HEK293 (cell line): ENCODE data around the gene HELQ.

ENCODE experiments used
- CTCF ChIA-PET: fragments of 350-600 bp; formaldehyde crosslinking; extraction: SDS; loops from one replicate; lab custom pipeline; 2021; ENCODE audit warnings: antibody characterized with exemption; lab: Yijun Ruan, JAX
- POLR2A ChIA-PET: fragments of 300-600 bp; formaldehyde crosslinking; extraction: SDS; loops from one replicate; lab custom pipeline; 2020; ENCODE audit warnings: antibody characterized with exemption, inconsistent platforms; lab: Yijun Ruan, JAX
- H3K27ac ChIP-seq: fragments of 200-500 bp; sonication (Bioruptor generic); 2 replicates; pipeline ENCODE4 v1.5.1; 2014; ENCODE audit warnings: low read depth, low read length, control low read depth, inconsistent platforms; ENCODE audit errors: extremely low read depth
- H3K36me3 ChIP-seq, 2 experiments: fragments of 200-500 bp in 1 of 2; sonication (Bioruptor generic) in 1 of 2; 1 replicate in 1 of 2; 2 replicates in 1 of 2; pipeline ENCODE4 v1.5.1; 2014 to 2017; ENCODE audit warnings: inconsistent platforms in 2 of 2, low read length in 2 of 2; ENCODE audit not compliant: control insufficient read depth in 2 of 2, insufficient read depth in 1 of 2
- H3K4me1 ChIP-seq: fragments of 200-500 bp; sonication (Bioruptor generic); 2 replicates; pipeline ENCODE4 v1.5.1; 2014; ENCODE audit warnings: mild to moderate bottlenecking, low read length, inconsistent platforms; ENCODE audit not compliant: control insufficient read depth, insufficient read depth
- H3K4me3 ChIP-seq: 2 replicates; pipeline ENCODE4 v1.5.1; 2011; ENCODE audit warnings: low read depth, mild to moderate bottlenecking, control low read depth, low read length, moderate library complexity
- H3K9me3 ChIP-seq: fragments of 200-500 bp; sonication (Bioruptor generic); 2 replicates; pipeline ENCODE4 v1.5.1; 2014; ENCODE audit warnings: low read depth, low read length, inconsistent platforms; ENCODE audit not compliant: control insufficient read depth, insufficient read depth
- OVOL3 ChIP-seq: fragments of 450-650 bp; formaldehyde crosslinking; IDR thresholded peaks from 2 replicates; pipeline ENCODE4 v1.5.1; 2016; ENCODE audit warnings: missing biosample characterization, missing genetic modification characterization
- PATZ1 ChIP-seq: fragments of 450-650 bp; formaldehyde crosslinking; IDR thresholded peaks from 2 replicates; pipeline ENCODE4 v1.5.1; 2016; ENCODE audit warnings: missing biosample characterization, missing genetic modification characterization
- PRDM10 ChIP-seq: fragments of 450-650 bp; formaldehyde crosslinking; IDR thresholded peaks from 2 replicates; pipeline ENCODE4 v1.5.1; 2016; ENCODE audit warnings: missing biosample characterization, missing genetic modification characterization
- SP2 ChIP-seq: fragments of 450-650 bp; formaldehyde crosslinking; IDR thresholded peaks from 2 replicates; pipeline ENCODE4 v1.5.1; 2016; ENCODE audit warnings: missing biosample characterization, missing genetic modification characterization
- ZBTB21 ChIP-seq: fragments of 450-650 bp; formaldehyde crosslinking; IDR thresholded peaks from 2 replicates; pipeline ENCODE4 v1.5.1; 2017; ENCODE audit warnings: missing biosample characterization, missing genetic modification characterization
- ZBTB48 ChIP-seq: fragments of 450-650 bp; formaldehyde crosslinking; IDR thresholded peaks from 2 replicates; pipeline ENCODE4 v1.5.1; 2016; ENCODE audit warnings: missing biosample characterization, missing genetic modification characterization
- ZBTB7A ChIP-seq: fragments of 450-650 bp; formaldehyde crosslinking; IDR thresholded peaks from 2 replicates; pipeline ENCODE4 v1.5.1; 2016; ENCODE audit warnings: low read depth, missing biosample characterization, missing genetic modification characterization
- ZFP3 ChIP-seq: fragments of 450-650 bp; formaldehyde crosslinking; IDR thresholded peaks from 2 replicates; pipeline ENCODE4 v1.5.1; 2016; ENCODE audit warnings: low read depth, missing biosample characterization, missing genetic modification characterization
- ZNF132 ChIP-seq: fragments of 450-650 bp; formaldehyde crosslinking; IDR thresholded peaks from 2 replicates; pipeline ENCODE4 v1.5.1; 2017; ENCODE audit warnings: missing biosample characterization, missing genetic modification characterization, borderline replicate concordance
- ZNF148 ChIP-seq: fragments of 450-650 bp; formaldehyde crosslinking; IDR thresholded peaks from 2 replicates; pipeline ENCODE4 v1.5.0; 2017; ENCODE audit warnings: missing biosample characterization, missing genetic modification characterization, borderline replicate concordance
- ZNF174 ChIP-seq: fragments of 450-650 bp; formaldehyde crosslinking; IDR thresholded peaks from 2 replicates; pipeline ENCODE4 v1.5.0; 2017; ENCODE audit warnings: missing biosample characterization, mild to moderate bottlenecking, missing genetic modification characterization
- ZNF202 ChIP-seq: fragments of 450-650 bp; formaldehyde crosslinking; IDR thresholded peaks from 2 replicates; pipeline ENCODE4 v1.5.1; 2016; ENCODE audit warnings: missing biosample characterization, missing genetic modification characterization, borderline replicate concordance
- ZNF571 ChIP-seq: fragments of 450-650 bp; formaldehyde crosslinking; IDR thresholded peaks from 2 replicates; pipeline ENCODE4 v1.5.0; 2017; ENCODE audit warnings: missing biosample characterization, missing genetic modification characterization
- ZNF660 ChIP-seq: fragments of 450-650 bp; IDR thresholded peaks from 2 replicates; pipeline ENCODE4 v1.5.1; 2018; ENCODE audit warnings: missing biosample characterization, mild to moderate bottlenecking, missing genetic modification characterization
- ZNF704 ChIP-seq: fragments of 450-650 bp; formaldehyde crosslinking; IDR thresholded peaks from 2 replicates; pipeline ENCODE4 v1.5.1; 2016; ENCODE audit warnings: missing biosample characterization, missing genetic modification characterization
- ZNF830 ChIP-seq: fragments of 450-650 bp; IDR thresholded peaks from 2 replicates; pipeline ENCODE4 v1.5.0; 2018; ENCODE audit warnings: missing biosample characterization, missing genetic modification characterization, low read depth, mild to moderate bottlenecking, moderate library complexity
- ZSCAN5A ChIP-seq: fragments of 450-650 bp; formaldehyde crosslinking; IDR thresholded peaks from 2 replicates; pipeline ENCODE4 v1.5.1; 2016; ENCODE audit warnings: missing biosample characterization, missing genetic modification characterization

HELQ gene

GRCh38 chr4:83438719-83439118, 16.9 kb downstream of the HELQ start (continued):
- TF ChIP-seq PATZ1 (tag by site-specific recombination) (no peak), ZNF132 (tag by site-specific recombination) (no peak), ZFP3 (tag by site-specific recombination) (no peak), ZSCAN5A (tag by site-specific recombination) (no peak), ZNF148 (no peak), ZNF202 (tag by site-specific recombination) (no peak), ZNF704 (tag by site-specific recombination) (no peak), ZNF830 (tag by site-specific recombination) (no peak), ZBTB7A (tag by site-specific recombination) (no peak), ZNF571 (tag by site-specific recombination) (no peak), OVOL3 (tag by site-specific recombination) (no peak)

GRCh38 chr4:83436680-83437079, 18.9 kb downstream of the HELQ start:
- H3K4me3 ChIP-seq: no peak overlapping the region
- no peak for TF ChIP-seq ZNF660 (tag by site-specific recombination)
- TF ChIP-seq ZBTB48: no peak
- no peak for TF ChIP-seq ZNF174 (tag by site-specific recombination)
- no peak for TF ChIP-seq PRDM10 (tag by site-specific recombination)
- no peak for TF ChIP-seq SP2
- no peak for TF ChIP-seq ZBTB21 (tag by site-specific recombination)
- H3K4me1 ChIP-seq: no peaks in the 10 kb centered on the region
- peaks cover under 1 to 20% of the 10 kb centered on the region in 2 experiments; a peak in 2 of 3 replicates for H3K36me3 ChIP-seq
- POLR2A ChIA-PET: no interaction called here
- no peaks in the 10 kb centered on the region for H3K9me3 ChIP-seq
- no peak overlapping the region for H3K27ac ChIP-seq
- CTCF ChIA-PET: no interaction called here
